HL-60 (cell line): Measurements from ENCODE around the gene GRIN2D.

ENCODE experiments used
- CTCF ChIP-seq: IDR thresholded peaks from one replicate; pipeline ENCODE4 v1.5.1; 2011; ENCODE audit warnings: low read length, control low read depth, inconsistent platforms; ENCODE audit not compliant: insufficient read depth
- GABPA ChIP-seq: IDR thresholded peaks from 2 replicates; pipeline ENCODE4 v1.6.1; 2012; ENCODE audit warnings: low read depth
- POLR2AphosphoS5 ChIP-seq: IDR thresholded peaks from 2 replicates; pipeline ENCODE4 v1.6.1; 2012; ENCODE audit warnings: low read depth
- TF ChIP-seq, protein P1 (sequence below): IDR thresholded peaks from 2 replicates; pipeline ENCODE4 v1.6.1; 2012; ENCODE audit warnings: low read depth; ENCODE audit not compliant: insufficient replicate concordance

DNA sequence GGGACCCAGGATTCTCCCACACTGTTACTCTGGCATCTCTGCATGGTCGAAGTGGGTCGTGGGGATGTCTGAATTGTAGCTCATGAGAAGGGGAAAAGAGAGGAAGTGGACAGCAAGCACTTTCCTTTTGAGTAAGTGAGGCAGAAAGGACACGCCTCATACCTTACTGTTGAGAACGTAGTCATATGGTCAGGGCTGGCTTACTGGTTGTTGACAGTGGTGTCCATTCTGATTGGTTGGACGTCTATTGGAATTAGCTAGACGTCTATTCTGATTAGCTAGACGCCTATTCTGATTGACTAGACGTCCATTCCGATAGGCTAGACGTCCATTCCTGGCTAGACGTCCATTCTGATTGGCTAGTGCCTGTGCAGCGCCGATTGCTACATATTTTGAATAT is 12.4 kb downstream of the GRIN2D start:
- no peak for TF ChIP-seq CTCF
- no peak for TF ChIP-seq GABPA
- no peak for TF ChIP-seq POLR2AphosphoS5
- TF ChIP-seq, protein P1, sequence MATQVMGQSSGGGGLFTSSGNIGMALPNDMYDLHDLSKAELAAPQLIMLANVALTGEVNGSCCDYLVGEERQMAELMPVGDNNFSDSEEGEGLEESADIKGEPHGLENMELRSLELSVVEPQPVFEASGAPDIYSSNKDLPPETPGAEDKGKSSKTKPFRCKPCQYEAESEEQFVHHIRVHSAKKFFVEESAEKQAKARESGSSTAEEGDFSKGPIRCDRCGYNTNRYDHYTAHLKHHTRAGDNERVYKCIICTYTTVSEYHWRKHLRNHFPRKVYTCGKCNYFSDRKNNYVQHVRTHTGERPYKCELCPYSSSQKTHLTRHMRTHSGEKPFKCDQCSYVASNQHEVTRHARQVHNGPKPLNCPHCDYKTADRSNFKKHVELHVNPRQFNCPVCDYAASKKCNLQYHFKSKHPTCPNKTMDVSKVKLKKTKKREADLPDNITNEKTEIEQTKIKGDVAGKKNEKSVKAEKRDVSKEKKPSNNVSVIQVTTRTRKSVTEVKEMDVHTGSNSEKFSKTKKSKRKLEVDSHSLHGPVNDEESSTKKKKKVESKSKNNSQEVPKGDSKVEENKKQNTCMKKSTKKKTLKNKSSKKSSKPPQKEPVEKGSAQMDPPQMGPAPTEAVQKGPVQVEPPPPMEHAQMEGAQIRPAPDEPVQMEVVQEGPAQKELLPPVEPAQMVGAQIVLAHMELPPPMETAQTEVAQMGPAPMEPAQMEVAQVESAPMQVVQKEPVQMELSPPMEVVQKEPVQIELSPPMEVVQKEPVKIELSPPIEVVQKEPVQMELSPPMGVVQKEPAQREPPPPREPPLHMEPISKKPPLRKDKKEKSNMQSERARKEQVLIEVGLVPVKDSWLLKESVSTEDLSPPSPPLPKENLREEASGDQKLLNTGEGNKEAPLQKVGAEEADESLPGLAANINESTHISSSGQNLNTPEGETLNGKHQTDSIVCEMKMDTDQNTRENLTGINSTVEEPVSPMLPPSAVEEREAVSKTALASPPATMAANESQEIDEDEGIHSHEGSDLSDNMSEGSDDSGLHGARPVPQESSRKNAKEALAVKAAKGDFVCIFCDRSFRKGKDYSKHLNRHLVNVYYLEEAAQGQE, result no peak
